GM23338 (cell line): ENCODE results near the gene PLA2G10. TPM values are rescaled to one million over a fixed set of nuclear protein-coding genes. Genes with fewer than 3 reads are reported as not detected.
"Not testable (repeated sequence)": the region's sequence is repeated elsewhere in the genome, so short reads cannot be mapped to it uniquely, and the experiment has no call there.

Experiments used
- ATAC-seq: fragments of 200-7000 bp; cut with Tn5 transposase; 3 replicates; pipeline ENCODE4 v1.9.1; 2020
- DNase-seq: peaks from one replicate; pipeline ENCODE4 v3.0.0-alpha.2; 2015; ENCODE audit warnings: low spot score
- H2AFZ ChIP-seq: fragments of 200-600 bp; sonication (generic); 2 replicates; pipeline ENCODE4 v1.8.0; 2016; ENCODE audit warnings: antibody characterized with exemption, mild to moderate bottlenecking, moderate library complexity
- H3F3A ChIP-seq: fragments of 200-600 bp; sonication (generic); replicated peaks from 2 replicates; pipeline ENCODE4 v1.8.0; 2017; ENCODE audit warnings: antibody characterized with exemption, mixed run types, low read depth
- H3K27ac ChIP-seq: fragments of 200-600 bp; sonication (generic); 2 replicates; pipeline ENCODE4 v1.6.1; 2016; ENCODE audit warnings: low read depth
- H3K27me3 ChIP-seq: fragments of 200-600 bp; sonication (generic); 2 replicates; pipeline ENCODE4 v1.8.0; 2016; ENCODE audit warnings: mild to moderate bottlenecking, mixed run types, moderate library complexity; ENCODE audit not compliant: insufficient read depth
- H3K36me3 ChIP-seq: fragments of 200-600 bp; sonication (generic); 2 replicates; pipeline ENCODE4 v1.8.0; 2016; ENCODE audit warnings: mild to moderate bottlenecking; ENCODE audit not compliant: insufficient read depth
- H3K4me1 ChIP-seq: fragments of 200-600 bp; sonication (generic); 2 replicates; pipeline ENCODE4 v1.8.0; 2016; ENCODE audit warnings: mild to moderate bottlenecking, moderate library complexity; ENCODE audit not compliant: insufficient read depth
- H3K4me2 ChIP-seq: fragments of 200-600 bp; sonication (generic); 2 replicates; pipeline ENCODE4 v1.7.1; 2017; ENCODE audit warnings: mixed run types
- H3K4me3 ChIP-seq: fragments of 200-600 bp; sonication (generic); 2 replicates; pipeline ENCODE4 v1.6.1; 2016; ENCODE audit warnings: mixed run types
- H3K79me2 ChIP-seq: fragments of 200-600 bp; sonication (generic); replicated peaks from 2 replicates; pipeline ENCODE4 v1.8.0; 2017; ENCODE audit warnings: mild to moderate bottlenecking; ENCODE audit not compliant: insufficient read depth
- H3K9me2 ChIP-seq: fragments of 200-600 bp; sonication (generic); 2 replicates; pipeline ENCODE4 v1.8.0; 2017; ENCODE audit not compliant: insufficient read depth
- H4K20me1 ChIP-seq: fragments of 200-600 bp; sonication (generic); replicated peaks from 2 replicates; pipeline ENCODE4 v1.8.0; 2017; ENCODE audit warnings: mild to moderate bottlenecking; ENCODE audit not compliant: insufficient read depth
- H3K27ac Mint-ChIP-seq: 2 replicates; pipeline ENCODE4 v1.8.0; 2020; ENCODE audit warnings: inconsistent platforms, mild to moderate bottlenecking, moderate library complexity, mixed read lengths
- H3K27me3 Mint-ChIP-seq: 3 replicates; pipeline ENCODE4 v1.8.0; 2022; ENCODE audit warnings: low read depth, mild to moderate bottlenecking, moderate library complexity, mixed read lengths, inconsistent platforms; ENCODE audit not compliant: insufficient read depth, poor library complexity
- H3K36me3 Mint-ChIP-seq: 3 replicates; pipeline ENCODE4 v1.8.0; 2021; ENCODE audit warnings: low read depth, mild to moderate bottlenecking, inconsistent platforms, moderate library complexity, mixed read lengths
- H3K4me1 Mint-ChIP-seq: 3 replicates; pipeline ENCODE4 v1.8.0; 2020; ENCODE audit warnings: mild to moderate bottlenecking, inconsistent platforms, mixed read lengths
- H3K4me3 Mint-ChIP-seq: 3 replicates; pipeline ENCODE4 v1.8.0; 2021; ENCODE audit warnings: moderate library complexity, mild to moderate bottlenecking, inconsistent platforms, mixed read lengths
- H3K9me3 Mint-ChIP-seq: 3 replicates; pipeline ENCODE4 v1.8.0; 2020; ENCODE audit warnings: moderate library complexity, mild to moderate bottlenecking, inconsistent platforms, mixed read lengths
- EZH2 ChIP-seq: fragments of 200-600 bp; sonication (generic); IDR thresholded peaks from one replicate; pipeline ENCODE4 v1.8.0; 2017; ENCODE audit warnings: antibody characterized with exemption, mild to moderate bottlenecking, low read depth; ENCODE audit not compliant: unreplicated experiment
- EZH2phosphoT487 ChIP-seq: fragments of 200-600 bp; sonication (generic); IDR thresholded peaks from one replicate; pipeline ENCODE4 v1.8.1; 2018; ENCODE audit warnings: antibody characterized with exemption; ENCODE audit not compliant: unreplicated experiment
- NANOG ChIP-seq: IDR thresholded peaks from 2 replicates; pipeline ENCODE4 v1.6.1; 2016; ENCODE audit warnings: antibody characterized with exemption, borderline replicate concordance
- POLR2AphosphoS5 ChIP-seq: IDR thresholded peaks from 2 replicates; pipeline ENCODE4 v1.6.1; 2016; ENCODE audit warnings: antibody characterized with exemption, low read depth
- STAT1 ChIP-seq: IDR thresholded peaks from one replicate; pipeline ENCODE4 v1.6.1; 2016; ENCODE audit warnings: antibody characterized with exemption; ENCODE audit not compliant: unreplicated experiment
- ZNF331 ChIP-seq: fragments of 250-450 bp; sonication (Bioruptor Pico); IDR thresholded peaks from 2 replicates; pipeline ENCODE4 v1.5.0; 2020; ENCODE audit warnings: low read depth, mild to moderate bottlenecking, moderate library complexity
- polyA plus RNA-seq: library from polyadenylated mRNA; unstranded; fragments of >200 nt; fragmentation: Nextera tagmentation; extraction: Ambion mirVana; gene quantifications from 2 replicates; pipeline ENCODE4 v1.2.1, GENCODE V29; 2016
- total RNA-seq: library from RNA; depleted of rRNA; stranded (reverse); fragments of >200 nt; shearing (Covaris generic); gene quantifications from 2 replicates; pipeline ENCODE4 v1.2.3, GENCODE V29; 2014
- TF ChIP-seq, protein P1 (sequence below): IDR thresholded peaks from one replicate; pipeline ENCODE4 v1.6.1; 2018; ENCODE audit warnings: antibody characterized with exemption; ENCODE audit not compliant: unreplicated experiment
- TF ChIP-seq, protein P2 (sequence below): IDR thresholded peaks from 2 replicates; pipeline ENCODE4 v1.6.1; 2016; ENCODE audit warnings: antibody characterized with exemption
- TF ChIP-seq, protein P3 (sequence below): fragments of 250-450 bp; sonication (Bioruptor Pico); IDR thresholded peaks from 2 replicates; pipeline ENCODE4 v1.5.0; 2020; ENCODE audit warnings: mild to moderate bottlenecking, moderate library complexity

Gene PLA2G10
- total and polyA plus RNA-seq, 2 experiments from 2014 or later: 0.94 to 1.2 TPM

- H3K27ac Mint-ChIP-seq: peak overlapping the region; percentile 97
- H3K4me3 Mint-ChIP-seq: peak overlapping the region; percentile 57
- H4K20me1 ChIP-seq: peaks cover 19% of the 10 kb centered on the region
- peaks cover 70% of the 10 kb centered on the region for H3K79me2 ChIP-seq
- H3K27me3 ChIP-seq, H3K9me3 Mint-ChIP-seq, H2AFZ ChIP-seq, ATAC-seq, H3K27me3 Mint-ChIP-seq, H3K36me3 ChIP-seq, H3K9me2 ChIP-seq: not testable (repeated sequence)
- H3K4me2 ChIP-seq: peak overlapping the region; percentile 90
- peak overlapping the region; percentile 78 for H3K4me3 ChIP-seq
- DNase-seq: peak; percentile 35
- peaks cover 36% of the 10 kb centered on the region for H3K4me1 ChIP-seq
- peak overlapping the region; percentile 99 for H3K27ac ChIP-seq
- peaks cover 53% of the 10 kb centered on the region for H3K4me1 Mint-ChIP-seq
- peaks cover 18% of the 10 kb centered on the region for H3F3A ChIP-seq
- peaks cover 50% of the 10 kb centered on the region for H3K36me3 Mint-ChIP-seq
Measured at GRCh38 chr16:14636179-14636950, 57.7 kb downstream of the PLA2G10 start.

GRCh38 chr16:14635395-14636165 lies 58.5 kb downstream of the PLA2G10 start:
- Histone ChIP-seq H3K4me3 (peak overlapping the region; percentile 78), H3K79me2 (peaks cover 62% of the 10 kb centered on the region), H3K9me2 (no peaks in the 10 kb centered on the region), H3K27ac (peak overlapping the region; percentile 99), H3K4me1 (peaks cover 34% of the 10 kb centered on the region), H3K36me3 (0 out of 2 replicates have a peak, but pooled peaks cover 8% of the 10 kb centered on the region), H3F3A (peaks cover 21% of the 10 kb centered on the region), H4K20me1 (peaks cover 12% of the 10 kb centered on the region), H2AFZ (no peak overlapping the region), H3K27me3 (no peaks in the 10 kb centered on the region), H3K4me2 (peak overlapping the region; percentile 90)
- Mint-ChIP-seq H3K27ac (peak overlapping the region; percentile 97), H3K4me1 (peaks cover 46% of the 10 kb centered on the region), H3K27me3 (peaks cover 6% of the 10 kb centered on the region), H3K9me3 (no peaks in the 10 kb centered on the region), H3K36me3 (peaks cover 44% of the 10 kb centered on the region), H3K4me3 (peak overlapping the region; percentile 99)
- DNase-seq (peak; percentile 60), ATAC-seq (peak; percentile 7)
- TF ChIP-seq EZH2: no peak
- TF ChIP-seq, protein P1, sequence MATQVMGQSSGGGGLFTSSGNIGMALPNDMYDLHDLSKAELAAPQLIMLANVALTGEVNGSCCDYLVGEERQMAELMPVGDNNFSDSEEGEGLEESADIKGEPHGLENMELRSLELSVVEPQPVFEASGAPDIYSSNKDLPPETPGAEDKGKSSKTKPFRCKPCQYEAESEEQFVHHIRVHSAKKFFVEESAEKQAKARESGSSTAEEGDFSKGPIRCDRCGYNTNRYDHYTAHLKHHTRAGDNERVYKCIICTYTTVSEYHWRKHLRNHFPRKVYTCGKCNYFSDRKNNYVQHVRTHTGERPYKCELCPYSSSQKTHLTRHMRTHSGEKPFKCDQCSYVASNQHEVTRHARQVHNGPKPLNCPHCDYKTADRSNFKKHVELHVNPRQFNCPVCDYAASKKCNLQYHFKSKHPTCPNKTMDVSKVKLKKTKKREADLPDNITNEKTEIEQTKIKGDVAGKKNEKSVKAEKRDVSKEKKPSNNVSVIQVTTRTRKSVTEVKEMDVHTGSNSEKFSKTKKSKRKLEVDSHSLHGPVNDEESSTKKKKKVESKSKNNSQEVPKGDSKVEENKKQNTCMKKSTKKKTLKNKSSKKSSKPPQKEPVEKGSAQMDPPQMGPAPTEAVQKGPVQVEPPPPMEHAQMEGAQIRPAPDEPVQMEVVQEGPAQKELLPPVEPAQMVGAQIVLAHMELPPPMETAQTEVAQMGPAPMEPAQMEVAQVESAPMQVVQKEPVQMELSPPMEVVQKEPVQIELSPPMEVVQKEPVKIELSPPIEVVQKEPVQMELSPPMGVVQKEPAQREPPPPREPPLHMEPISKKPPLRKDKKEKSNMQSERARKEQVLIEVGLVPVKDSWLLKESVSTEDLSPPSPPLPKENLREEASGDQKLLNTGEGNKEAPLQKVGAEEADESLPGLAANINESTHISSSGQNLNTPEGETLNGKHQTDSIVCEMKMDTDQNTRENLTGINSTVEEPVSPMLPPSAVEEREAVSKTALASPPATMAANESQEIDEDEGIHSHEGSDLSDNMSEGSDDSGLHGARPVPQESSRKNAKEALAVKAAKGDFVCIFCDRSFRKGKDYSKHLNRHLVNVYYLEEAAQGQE: no peak
- TF ChIP-seq POLR2AphosphoS5: no peak
- TF ChIP-seq ZNF331 (CRISPR knock-in tag): no peak
- TF ChIP-seq, protein P2, sequence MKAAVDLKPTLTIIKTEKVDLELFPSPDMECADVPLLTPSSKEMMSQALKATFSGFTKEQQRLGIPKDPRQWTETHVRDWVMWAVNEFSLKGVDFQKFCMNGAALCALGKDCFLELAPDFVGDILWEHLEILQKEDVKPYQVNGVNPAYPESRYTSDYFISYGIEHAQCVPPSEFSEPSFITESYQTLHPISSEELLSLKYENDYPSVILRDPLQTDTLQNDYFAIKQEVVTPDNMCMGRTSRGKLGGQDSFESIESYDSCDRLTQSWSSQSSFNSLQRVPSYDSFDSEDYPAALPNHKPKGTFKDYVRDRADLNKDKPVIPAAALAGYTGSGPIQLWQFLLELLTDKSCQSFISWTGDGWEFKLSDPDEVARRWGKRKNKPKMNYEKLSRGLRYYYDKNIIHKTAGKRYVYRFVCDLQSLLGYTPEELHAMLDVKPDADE: no peak
- TF ChIP-seq, protein P3, sequence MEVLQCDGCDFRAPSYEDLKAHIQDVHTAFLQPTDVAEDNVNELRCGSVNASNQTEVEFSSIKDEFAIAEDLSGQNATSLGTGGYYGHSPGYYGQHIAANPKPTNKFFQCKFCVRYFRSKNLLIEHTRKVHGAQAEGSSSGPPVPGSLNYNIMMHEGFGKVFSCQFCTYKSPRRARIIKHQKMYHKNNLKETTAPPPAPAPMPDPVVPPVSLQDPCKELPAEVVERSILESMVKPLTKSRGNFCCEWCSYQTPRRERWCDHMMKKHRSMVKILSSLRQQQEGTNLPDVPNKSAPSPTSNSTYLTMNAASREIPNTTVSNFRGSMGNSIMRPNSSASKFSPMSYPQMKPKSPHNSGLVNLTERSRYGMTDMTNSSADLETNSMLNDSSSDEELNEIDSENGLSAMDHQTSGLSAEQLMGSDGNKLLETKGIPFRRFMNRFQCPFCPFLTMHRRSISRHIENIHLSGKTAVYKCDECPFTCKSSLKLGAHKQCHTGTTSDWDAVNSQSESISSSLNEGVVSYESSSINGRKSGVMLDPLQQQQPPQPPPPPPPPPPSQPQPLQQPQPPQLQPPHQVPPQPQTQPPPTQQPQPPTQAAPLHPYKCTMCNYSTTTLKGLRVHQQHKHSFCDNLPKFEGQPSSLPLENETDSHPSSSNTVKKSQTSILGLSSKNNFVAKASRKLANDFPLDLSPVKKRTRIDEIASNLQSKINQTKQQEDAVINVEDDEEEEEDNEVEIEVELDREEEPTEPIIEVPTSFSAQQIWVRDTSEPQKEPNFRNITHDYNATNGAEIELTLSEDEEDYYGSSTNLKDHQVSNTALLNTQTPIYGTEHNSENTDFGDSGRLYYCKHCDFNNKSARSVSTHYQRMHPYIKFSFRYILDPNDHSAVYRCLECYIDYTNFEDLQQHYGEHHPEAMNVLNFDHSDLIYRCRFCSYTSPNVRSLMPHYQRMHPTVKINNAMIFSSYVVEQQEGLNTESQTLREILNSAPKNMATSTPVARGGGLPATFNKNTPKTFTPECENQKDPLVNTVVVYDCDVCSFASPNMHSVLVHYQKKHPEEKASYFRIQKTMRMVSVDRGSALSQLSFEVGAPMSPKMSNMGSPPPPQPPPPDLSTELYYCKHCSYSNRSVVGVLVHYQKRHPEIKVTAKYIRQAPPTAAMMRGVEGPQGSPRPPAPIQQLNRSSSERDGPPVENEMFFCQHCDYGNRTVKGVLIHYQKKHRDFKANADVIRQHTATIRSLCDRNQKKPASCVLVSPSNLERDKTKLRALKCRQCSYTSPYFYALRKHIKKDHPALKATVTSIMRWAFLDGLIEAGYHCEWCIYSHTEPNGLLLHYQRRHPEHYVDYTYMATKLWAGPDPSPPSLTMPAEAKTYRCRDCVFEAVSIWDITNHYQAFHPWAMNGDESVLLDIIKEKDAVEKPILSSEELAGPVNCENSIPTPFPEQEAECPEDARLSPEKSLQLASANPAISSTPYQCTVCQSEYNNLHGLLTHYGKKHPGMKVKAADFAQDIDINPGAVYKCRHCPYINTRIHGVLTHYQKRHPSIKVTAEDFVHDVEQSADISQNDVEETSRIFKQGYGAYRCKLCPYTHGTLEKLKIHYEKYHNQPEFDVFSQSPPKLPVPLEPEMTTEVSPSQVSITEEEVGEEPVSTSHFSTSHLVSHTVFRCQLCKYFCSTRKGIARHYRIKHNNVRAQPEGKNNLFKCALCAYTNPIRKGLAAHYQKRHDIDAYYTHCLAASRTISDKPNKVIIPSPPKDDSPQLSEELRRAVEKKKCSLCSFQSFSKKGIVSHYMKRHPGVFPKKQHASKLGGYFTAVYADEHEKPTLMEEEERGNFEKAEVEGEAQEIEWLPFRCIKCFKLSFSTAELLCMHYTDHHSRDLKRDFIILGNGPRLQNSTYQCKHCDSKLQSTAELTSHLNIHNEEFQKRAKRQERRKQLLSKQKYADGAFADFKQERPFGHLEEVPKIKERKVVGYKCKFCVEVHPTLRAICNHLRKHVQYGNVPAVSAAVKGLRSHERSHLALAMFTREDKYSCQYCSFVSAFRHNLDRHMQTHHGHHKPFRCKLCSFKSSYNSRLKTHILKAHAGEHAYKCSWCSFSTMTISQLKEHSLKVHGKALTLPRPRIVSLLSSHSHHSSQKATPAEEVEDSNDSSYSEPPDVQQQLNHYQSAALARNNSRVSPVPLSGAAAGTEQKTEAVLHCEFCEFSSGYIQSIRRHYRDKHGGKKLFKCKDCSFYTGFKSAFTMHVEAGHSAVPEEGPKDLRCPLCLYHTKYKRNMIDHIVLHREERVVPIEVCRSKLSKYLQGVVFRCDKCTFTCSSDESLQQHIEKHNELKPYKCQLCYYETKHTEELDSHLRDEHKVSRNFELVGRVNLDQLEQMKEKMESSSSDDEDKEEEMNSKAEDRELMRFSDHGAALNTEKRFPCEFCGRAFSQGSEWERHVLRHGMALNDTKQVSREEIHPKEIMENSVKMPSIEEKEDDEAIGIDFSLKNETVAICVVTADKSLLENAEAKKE (CRISPR knock-in tag): no peak
- TF ChIP-seq STAT1: no peak
- no peak for TF ChIP-seq EZH2phosphoT487
- TF ChIP-seq NANOG: no peak
